Astrocyte (in vitro differentiated cells and primary cell): Measurements from ENCODE around the gene NUP133. TPM values are rescaled to one million over a fixed set of nuclear protein-coding genes. Genes with fewer than 3 reads are reported as not detected.
"Not testable (repeated sequence)": the region's sequence is repeated elsewhere in the genome, so short reads cannot be mapped to it uniquely, and the experiment has no call there.

ENCODE experiments used
- DNase-seq: peaks from one replicate; pipeline ENCODE4 v3.0.0-alpha.2; 2010; ENCODE audit warnings: low read depth
- FAIRE-seq: peaks from 2 replicates; lab custom pipeline; 2011; peaks lifted over from hg19 to GRCh38; lab: Jason Lieb, UNC
- H2AFZ ChIP-seq: 2 replicates; pipeline ENCODE4 v1.6.0; 2012; ENCODE audit warnings: low read depth, low read length, inconsistent platforms
- H3K27ac ChIP-seq: 2 replicates; pipeline ENCODE4 v1.5.1; 2011; ENCODE audit warnings: low read depth, low read length, inconsistent platforms
- H3K27me3 ChIP-seq: 2 replicates; pipeline ENCODE4 v1.6.0; 2011; ENCODE audit warnings: low read length, inconsistent platforms; ENCODE audit not compliant: insufficient read depth
- H3K36me3 ChIP-seq: 2 replicates; pipeline ENCODE4 v1.5.1; 2011; ENCODE audit warnings: low read length, inconsistent platforms; ENCODE audit not compliant: insufficient read depth
- H3K4me1 ChIP-seq: 2 replicates; pipeline ENCODE4 v1.5.1; 2011; ENCODE audit warnings: low read length, inconsistent platforms; ENCODE audit not compliant: insufficient read depth
- H3K4me2 ChIP-seq: 2 replicates; pipeline ENCODE4 v1.6.0; 2012; ENCODE audit warnings: low read length, inconsistent platforms
- H3K4me3 ChIP-seq: 2 replicates; pipeline ENCODE4 v1.5.1; 2011; ENCODE audit warnings: low read depth, mild to moderate bottlenecking, low read length, inconsistent platforms; ENCODE audit not compliant: insufficient read depth
- H3K79me2 ChIP-seq: 2 replicates; pipeline ENCODE4 v1.6.0; 2012; ENCODE audit warnings: mild to moderate bottlenecking, low read length, inconsistent platforms; ENCODE audit not compliant: insufficient read depth
- H3K9ac ChIP-seq: 2 replicates; pipeline ENCODE4 v1.6.0; 2012; ENCODE audit warnings: mild to moderate bottlenecking, low read length, inconsistent platforms
- H3K9me3 ChIP-seq: 2 replicates; pipeline ENCODE4 v1.5.1; 2012; ENCODE audit warnings: low read depth, mild to moderate bottlenecking, low read length, inconsistent platforms; ENCODE audit not compliant: insufficient read depth
- H4K20me1 ChIP-seq: 2 replicates; pipeline ENCODE4 v1.6.0; 2012; ENCODE audit warnings: low read length, inconsistent platforms; ENCODE audit not compliant: insufficient read depth
- H3K27ac Mint-ChIP-seq: one replicate; pipeline ENCODE4 v1.8.0; 2021; ENCODE audit warnings: mild to moderate bottlenecking, mixed read lengths; ENCODE audit not compliant: unreplicated experiment
- H3K27me3 Mint-ChIP-seq: one replicate; pipeline ENCODE4 v1.8.0; 2021; ENCODE audit warnings: low read depth, mixed read lengths; ENCODE audit not compliant: unreplicated experiment
- H3K36me3 Mint-ChIP-seq: one replicate; pipeline ENCODE4 v1.8.0; 2021; ENCODE audit warnings: low read depth, mixed read lengths; ENCODE audit not compliant: unreplicated experiment
- H3K4me1 Mint-ChIP-seq: one replicate; pipeline ENCODE4 v1.8.0; 2021; ENCODE audit warnings: low read depth, mixed read lengths; ENCODE audit not compliant: unreplicated experiment
- H3K4me3 Mint-ChIP-seq: one replicate; pipeline ENCODE4 v1.8.0; 2021; ENCODE audit warnings: mild to moderate bottlenecking, moderate library complexity, mixed read lengths; ENCODE audit not compliant: unreplicated experiment
- H3K9me3 Mint-ChIP-seq: one replicate; pipeline ENCODE4 v1.8.0; 2021; ENCODE audit warnings: mild to moderate bottlenecking, mixed read lengths; ENCODE audit not compliant: unreplicated experiment
- CTCF ChIP-seq: IDR thresholded peaks from 2 replicates; pipeline ENCODE4 v1.5.1; 2011; ENCODE audit warnings: low read depth, mild to moderate bottlenecking, inconsistent platforms, low read length, moderate library complexity; ENCODE audit not compliant: insufficient read depth
- EZH2 ChIP-seq: IDR thresholded peaks from 2 replicates; pipeline ENCODE4 v1.6.1; 2012; ENCODE audit warnings: mild to moderate bottlenecking, low read length, inconsistent platforms; ENCODE audit not compliant: insufficient read depth
- total RNA-seq: library from RNA; stranded (reverse); gene quantifications from 2 replicates; pipeline ENCODE4 v1.2.1, GENCODE V29; 2021

Gene NUP133
- total RNA-seq, 1 donor from 2014 or later, result 35.1 TPM

GRCh38 chr1:229514578-229515275 is 6.6 kb upstream of the NUP133 start:
- no peaks in the 10 kb centered on the region for H3K79me2 ChIP-seq
- no peak overlapping the region for H2AFZ ChIP-seq
- TF ChIP-seq EZH2, result no peak
- peak; percentile 95 for TF ChIP-seq CTCF
- H3K27me3 Mint-ChIP-seq, result no peaks in the 10 kb centered on the region
- no peaks in the 10 kb centered on the region for H3K9me3 ChIP-seq
- peaks cover 4% of the 10 kb centered on the region for H3K4me1 Mint-ChIP-seq
- peaks cover 4% of the 10 kb centered on the region for H3K4me1 ChIP-seq
- no peak overlapping the region for H3K9ac ChIP-seq
- H3K36me3 Mint-ChIP-seq, result peaks cover 5% of the 10 kb centered on the region
- H3K9me3 Mint-ChIP-seq, result no peaks in the 10 kb centered on the region
- H3K27ac ChIP-seq, result no peak overlapping the region
- H3K4me3 Mint-ChIP-seq, result peak overlapping the region; percentile 35
- no peak overlapping the region for H3K4me3 ChIP-seq
- peak; percentile 54 for DNase-seq
- no peaks in the 10 kb centered on the region for H3K27me3 ChIP-seq
- no peak overlapping the region for H3K4me2 ChIP-seq
- H4K20me1 ChIP-seq, result no peaks in the 10 kb centered on the region
- H3K36me3 ChIP-seq, result peaks cover 4% of the 10 kb centered on the region
- FAIRE-seq, result peak; percentile 80
- H3K27ac Mint-ChIP-seq, result no peak overlapping the region

- peaks cover 19% of the 10 kb centered on the region for H3K4me1 Mint-ChIP-seq
- not testable (repeated sequence) for H3K27ac Mint-ChIP-seq, H3K4me2 ChIP-seq, H3K9ac ChIP-seq, H3K27ac ChIP-seq, H3K9me3 ChIP-seq, H2AFZ ChIP-seq, H3K4me3 Mint-ChIP-seq, H3K9me3 Mint-ChIP-seq, H3K36me3 Mint-ChIP-seq, H3K4me3 ChIP-seq, H3K27me3 Mint-ChIP-seq, H4K20me1 ChIP-seq, DNase-seq, FAIRE-seq, H3K36me3 ChIP-seq, H3K27me3 ChIP-seq
- Histone ChIP-seq H3K4me1 (peaks cover 21% of the 10 kb centered on the region), H3K79me2 (peaks cover 15% of the 10 kb centered on the region)
Observed at GRCh38 chr1:229511625-229512024, 3.5 kb upstream of the NUP133 start.

GRCh38 chr1:229511201-229511600 is 3.1 kb upstream of the NUP133 start:
- H3K4me1 ChIP-seq, result peaks cover 21% of the 10 kb centered on the region
- H3K4me1 Mint-ChIP-seq, result peaks cover 19% of the 10 kb centered on the region
- H3K27ac ChIP-seq, H3K9me3 Mint-ChIP-seq, H3K36me3 ChIP-seq, H3K36me3 Mint-ChIP-seq, H3K27me3 Mint-ChIP-seq, H2AFZ ChIP-seq, H3K4me3 ChIP-seq, H3K4me2 ChIP-seq, FAIRE-seq, H3K4me3 Mint-ChIP-seq, H3K9me3 ChIP-seq, H3K9ac ChIP-seq, DNase-seq, H4K20me1 ChIP-seq, H3K27me3 ChIP-seq, H3K27ac Mint-ChIP-seq: not testable (repeated sequence)
- H3K79me2 ChIP-seq, result peaks cover 19% of the 10 kb centered on the region
